T-helper 17 cell (primary cell): ENCODE data around the gene AMOTL2. TPM values are rescaled to one million over a fixed set of nuclear protein-coding genes. Genes with fewer than 3 reads are reported as not detected.

Experiments
- ATAC-seq: fragments of 150-1000 bp; cut with Tn5 transposase; 2 replicates; pipeline ENCODE4 v1.10.0; 2021; ENCODE audit warnings: mild to moderate bottlenecking, moderate library complexity
- DNase-seq, 3 donors: peaks; one replicate each; pipeline versions ENCODE4 v3.0.0 to v3.0.0-alpha.2; 2020 to 2021
- H3K9me3 ChIP-seq: one replicate; pipeline ENCODE4 v1.7.0; 2013; ENCODE audit warnings: low read length, mild to moderate bottlenecking; ENCODE audit not compliant: control insufficient read depth, poor library complexity, severe bottlenecking
- H3K27ac Mint-ChIP-seq: one replicate; pipeline ENCODE4 v1.8.0; 2022; ENCODE audit warnings: mild to moderate bottlenecking, moderate library complexity, mixed read lengths
- H3K27me3 Mint-ChIP-seq: one replicate; pipeline ENCODE4 v1.8.0; 2022; ENCODE audit warnings: mixed read lengths
- H3K36me3 Mint-ChIP-seq: one replicate; pipeline ENCODE4 v1.8.0; 2022; ENCODE audit warnings: low read depth, mixed read lengths
- H3K4me1 Mint-ChIP-seq: one replicate; pipeline ENCODE4 v1.8.0; 2022; ENCODE audit warnings: mild to moderate bottlenecking, mixed read lengths
- H3K4me3 Mint-ChIP-seq: one replicate; pipeline ENCODE4 v1.8.0; 2022; ENCODE audit warnings: mild to moderate bottlenecking, moderate library complexity, mixed read lengths
- total RNA-seq, 4 donors: library from RNA in 2 of 4; stranded (reverse) in 2 of 4; gene quantifications; one replicate each; pipeline ENCODE4 v1.2.3 and lab custom pipeline; 2022 to 2026

AMOTL2 gene
- total RNA-seq, 2 donors from 2014 or later, result not detected

GRCh38 chr3:134350266-134350665 is 24.0 kb downstream of the AMOTL2 start:
- DNase-seq, result no peak
- H3K9me3 ChIP-seq, result peaks cover 2% of the 10 kb centered on the region
- Mint-ChIP-seq H3K36me3 (peaks cover 2% of the 10 kb centered on the region), H3K27me3 (peaks cover 10% of the 10 kb centered on the region), H3K27ac (no peak overlapping the region), H3K4me1 (peaks cover under 1% of the 10 kb centered on the region), H3K4me3 (no peak overlapping the region)
- ATAC-seq, result no peak

DNA sequence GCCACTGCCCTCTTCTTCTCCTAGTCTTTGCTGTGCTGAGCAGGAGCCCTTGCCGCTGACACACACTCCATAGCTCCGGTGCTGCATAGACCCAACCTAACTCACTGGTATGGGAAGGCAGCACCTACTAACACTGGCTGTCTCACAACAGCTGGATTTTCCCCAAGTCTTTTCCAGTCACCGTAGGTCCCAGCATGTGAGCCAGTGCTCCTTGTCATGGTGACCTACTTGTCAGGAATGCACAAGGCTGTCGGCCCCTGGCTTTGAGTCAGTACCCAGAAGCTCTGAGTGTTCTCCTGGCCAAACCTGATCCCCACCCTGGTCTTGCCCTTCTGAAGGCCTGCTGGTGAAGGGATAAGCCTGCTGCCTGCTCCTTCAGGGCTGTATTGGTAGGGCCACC is 25.7 kb downstream of the AMOTL2 start:
- peaks cover 2% of the 10 kb centered on the region for H3K9me3 ChIP-seq
- ATAC-seq, result no peak
- Mint-ChIP-seq H3K27me3 (peaks cover 10% of the 10 kb centered on the region), H3K27ac (no peak overlapping the region), H3K4me1 (peaks cover 4% of the 10 kb centered on the region), H3K4me3 (no peak overlapping the region), H3K36me3 (peaks cover 2% of the 10 kb centered on the region)
- DNase-seq, result no peak

DNA sequence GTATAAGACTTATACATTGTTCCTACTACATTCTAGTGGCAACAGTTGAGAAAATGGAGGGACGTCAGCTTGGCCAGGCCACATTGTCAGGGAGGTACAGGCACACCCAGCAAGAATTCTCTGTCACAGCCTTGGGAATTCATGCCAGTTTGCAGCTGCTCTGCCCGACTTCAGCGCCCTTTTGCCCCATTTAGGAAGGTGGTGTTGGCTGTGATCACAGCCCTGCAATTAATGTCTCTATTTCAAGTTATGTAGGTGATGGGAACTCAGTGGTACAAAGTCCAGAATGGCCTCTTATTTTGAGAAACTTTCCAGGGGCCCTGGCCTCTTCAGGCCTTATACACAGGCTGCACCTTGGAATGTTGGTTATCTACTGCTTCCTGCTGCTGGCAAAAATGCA is 26.7 kb downstream of the AMOTL2 start:
- ATAC-seq, result no peak
- Mint-ChIP-seq H3K4me3 (no peak overlapping the region), H3K27ac (no peak overlapping the region), H3K4me1 (peaks cover 4% of the 10 kb centered on the region), H3K36me3 (peaks cover 2% of the 10 kb centered on the region), H3K27me3 (peaks cover 10% of the 10 kb centered on the region)
- DNase-seq, result no peak
- H3K9me3 ChIP-seq, result peaks cover 2% of the 10 kb centered on the region

DNA sequence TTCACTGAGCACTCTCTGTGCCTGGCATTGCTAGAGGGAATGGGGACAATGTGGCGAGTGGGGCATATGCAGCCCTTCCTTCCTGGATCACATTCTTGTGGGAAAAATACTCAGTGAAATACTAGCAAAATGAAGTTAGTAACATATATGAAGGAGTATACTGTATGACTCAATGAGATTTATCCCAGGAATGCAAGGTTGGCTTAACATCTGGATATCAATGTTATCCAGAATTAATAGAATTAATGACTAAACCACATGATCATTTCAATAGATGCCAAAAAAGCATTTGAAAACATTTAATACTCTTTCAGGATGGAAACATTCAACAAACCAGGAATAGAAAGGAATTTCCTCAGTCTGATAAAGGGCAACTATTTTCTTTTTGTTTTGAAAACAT is 27.5 kb downstream of the AMOTL2 start:
- ATAC-seq (no peak), DNase-seq (no peak)
- H3K4me3 Mint-ChIP-seq, result no peak overlapping the region
- H3K36me3 Mint-ChIP-seq, result peaks cover 2% of the 10 kb centered on the region
- H3K27ac Mint-ChIP-seq, result no peak overlapping the region
- H3K27me3 Mint-ChIP-seq, result peaks cover 10% of the 10 kb centered on the region
- peaks cover 4% of the 10 kb centered on the region for H3K4me1 Mint-ChIP-seq
- peaks cover 2% of the 10 kb centered on the region for H3K9me3 ChIP-seq

GRCh38 chr3:134345202-134345601 is 29.0 kb downstream of the AMOTL2 start:
- Mint-ChIP-seq H3K4me1 (peaks cover 4% of the 10 kb centered on the region), H3K27ac (no peak overlapping the region), H3K27me3 (peaks cover 4% of the 10 kb centered on the region), H3K4me3 (no peak overlapping the region), H3K36me3 (no peaks in the 10 kb centered on the region)
- peaks cover 2% of the 10 kb centered on the region for H3K9me3 ChIP-seq
- DNase-seq (no peak), ATAC-seq (no peak)

DNA sequence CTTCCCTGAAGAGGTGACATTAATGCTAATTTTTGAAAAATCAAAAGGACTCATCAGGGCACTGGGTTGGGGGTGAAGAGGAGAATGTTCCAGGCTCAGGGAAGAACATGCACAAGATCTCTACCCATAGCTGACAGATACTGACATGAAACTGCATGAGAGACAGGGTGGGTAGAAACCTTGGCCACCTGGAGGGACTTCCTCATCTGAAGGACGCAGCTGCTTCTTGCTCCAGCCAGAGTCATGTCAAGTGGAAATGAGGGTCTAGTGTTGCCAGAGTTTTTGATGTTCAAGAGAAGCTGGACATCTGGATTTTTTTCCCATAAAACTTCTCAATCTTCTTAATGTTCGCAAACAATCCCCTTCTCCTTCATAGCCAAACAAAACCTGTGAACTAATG is 29.7 kb downstream of the AMOTL2 start:
- H3K4me3 Mint-ChIP-seq, result no peak overlapping the region
- no peak overlapping the region for H3K27ac Mint-ChIP-seq
- H3K27me3 Mint-ChIP-seq, result peaks cover 4% of the 10 kb centered on the region

GRCh38 chr3:134342259-134342658 is 32.0 kb downstream of the AMOTL2 start:
- Mint-ChIP-seq H3K36me3 (no peaks in the 10 kb centered on the region), H3K27ac (no peak overlapping the region), H3K27me3 (peaks cover 5% of the 10 kb centered on the region), H3K4me3 (no peak overlapping the region), H3K4me1 (peaks cover 4% of the 10 kb centered on the region)
- DNase-seq (no peak), ATAC-seq (no peak)
- H3K9me3 ChIP-seq, result peaks cover 2% of the 10 kb centered on the region

More for the DNA sequence above, 29.7 kb downstream of the AMOTL2 start:
- ATAC-seq (no peak), DNase-seq (no peak)
- Mint-ChIP-seq H3K36me3 (no peaks in the 10 kb centered on the region), H3K4me1 (peaks cover 4% of the 10 kb centered on the region)
- H3K9me3 ChIP-seq, result peaks cover 2% of the 10 kb centered on the region

- peaks cover 2% of the 10 kb centered on the region for H3K9me3 ChIP-seq
- Mint-ChIP-seq H3K4me1 (peaks cover 4% of the 10 kb centered on the region), H3K36me3 (no peaks in the 10 kb centered on the region), H3K4me3 (no peak overlapping the region), H3K27me3 (peaks cover 6% of the 10 kb centered on the region), H3K27ac (no peak overlapping the region)
- ATAC-seq (no peak), DNase-seq (no peak)
Measured at GRCh38 chr3:134341389-134341788, 32.9 kb downstream of the AMOTL2 start.

DNA sequence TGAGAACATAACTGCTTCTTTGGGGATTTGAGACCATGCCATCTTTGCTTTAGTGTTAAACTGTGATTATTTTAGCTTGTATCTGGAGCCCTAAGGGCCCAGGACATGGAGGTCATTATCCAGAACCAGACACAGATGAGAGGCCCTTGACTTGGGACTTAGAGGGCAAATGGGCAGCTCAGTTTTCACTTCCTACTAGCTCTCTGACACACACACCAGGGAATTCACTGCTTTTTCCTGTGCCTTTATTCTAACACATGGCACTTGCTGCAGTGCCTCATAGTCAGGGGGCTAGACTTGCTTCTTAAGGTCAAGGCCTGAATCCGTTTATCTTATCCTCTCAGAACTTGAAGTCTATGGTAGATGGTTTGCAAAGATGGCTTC is 33.3 kb downstream of the AMOTL2 start:
- Mint-ChIP-seq H3K4me3 (no peak overlapping the region), H3K27ac (no peak overlapping the region), H3K4me1 (peaks cover 4% of the 10 kb centered on the region), H3K27me3 (peaks cover 10% of the 10 kb centered on the region), H3K36me3 (peaks cover 2% of the 10 kb centered on the region)
- no peak for ATAC-seq
- H3K9me3 ChIP-seq, result no peaks in the 10 kb centered on the region
- no peak for DNase-seq

DNA sequence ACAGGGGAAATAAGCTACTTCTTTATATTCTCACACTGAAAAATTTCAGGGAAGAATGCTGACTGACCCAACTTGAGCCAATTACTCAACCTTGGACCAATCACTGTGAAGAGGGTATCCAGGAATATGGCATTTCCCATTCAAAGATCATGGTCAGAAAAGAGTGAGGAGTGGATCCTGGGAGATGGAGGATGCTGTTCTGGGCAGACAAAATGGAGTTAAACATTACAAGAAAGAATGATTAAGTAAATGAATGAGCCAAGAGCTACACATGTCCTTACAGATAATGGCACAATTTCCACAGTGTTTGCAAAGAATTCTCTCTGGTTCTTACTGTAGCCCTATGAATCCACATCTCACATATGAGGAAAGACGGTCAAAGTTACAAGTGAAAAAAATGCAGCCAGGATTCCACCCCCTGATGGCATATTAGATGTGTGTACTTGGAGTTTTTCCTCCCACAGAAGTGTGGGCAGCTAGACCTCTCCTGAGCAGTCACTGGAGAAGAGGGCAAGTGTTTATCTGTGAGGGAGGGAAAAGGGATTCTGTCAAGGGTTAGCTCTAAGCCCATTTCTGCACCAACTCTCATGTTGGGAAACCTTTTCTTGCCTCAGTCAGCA is 33.8 kb downstream of the AMOTL2 start:
- Mint-ChIP-seq H3K36me3 (peaks cover 2% of the 10 kb centered on the region), H3K27me3 (peaks cover 13% of the 10 kb centered on the region), H3K27ac (no peak overlapping the region), H3K4me1 (peaks cover 4% of the 10 kb centered on the region), H3K4me3 (no peak overlapping the region)
- no peaks in the 10 kb centered on the region for H3K9me3 ChIP-seq
- ATAC-seq (no peak), DNase-seq (no peak)

- no peaks in the 10 kb centered on the region for H3K9me3 ChIP-seq
- no peak overlapping the region for H3K27ac Mint-ChIP-seq
- H3K27me3 Mint-ChIP-seq, result peaks cover 13% of the 10 kb centered on the region
- DNase-seq, result no peak
- peaks cover 2% of the 10 kb centered on the region for H3K36me3 Mint-ChIP-seq
- no peak for ATAC-seq
- no peak overlapping the region for H3K4me3 Mint-ChIP-seq
- no peaks in the 10 kb centered on the region for H3K4me1 Mint-ChIP-seq
Measured at GRCh38 chr3:134339913-134340312, 34.3 kb downstream of the AMOTL2 start.

DNA sequence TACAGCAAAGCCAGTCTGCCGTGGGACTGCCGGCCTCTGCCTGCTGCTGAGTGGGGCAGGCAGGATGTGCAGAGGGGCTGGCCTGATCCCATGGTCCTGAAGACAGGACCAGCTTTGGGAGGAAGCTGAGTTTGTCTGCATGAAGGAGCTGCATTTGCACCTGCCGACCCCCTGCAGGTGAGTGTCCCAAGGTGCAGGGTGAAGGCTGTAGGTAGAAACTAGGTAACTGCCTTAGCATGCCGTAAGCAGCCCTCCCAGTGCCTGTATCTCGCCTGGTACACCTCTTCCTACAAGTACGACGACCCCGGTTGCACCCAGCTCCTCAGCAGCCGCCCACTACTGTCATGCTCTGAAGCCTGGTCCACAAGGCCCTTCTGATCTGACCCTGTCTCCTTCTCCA is 34.9 kb downstream of the AMOTL2 start:
- ATAC-seq, result no peak
- Mint-ChIP-seq H3K36me3 (peaks cover 2% of the 10 kb centered on the region), H3K27ac (no peak overlapping the region)

DNA sequence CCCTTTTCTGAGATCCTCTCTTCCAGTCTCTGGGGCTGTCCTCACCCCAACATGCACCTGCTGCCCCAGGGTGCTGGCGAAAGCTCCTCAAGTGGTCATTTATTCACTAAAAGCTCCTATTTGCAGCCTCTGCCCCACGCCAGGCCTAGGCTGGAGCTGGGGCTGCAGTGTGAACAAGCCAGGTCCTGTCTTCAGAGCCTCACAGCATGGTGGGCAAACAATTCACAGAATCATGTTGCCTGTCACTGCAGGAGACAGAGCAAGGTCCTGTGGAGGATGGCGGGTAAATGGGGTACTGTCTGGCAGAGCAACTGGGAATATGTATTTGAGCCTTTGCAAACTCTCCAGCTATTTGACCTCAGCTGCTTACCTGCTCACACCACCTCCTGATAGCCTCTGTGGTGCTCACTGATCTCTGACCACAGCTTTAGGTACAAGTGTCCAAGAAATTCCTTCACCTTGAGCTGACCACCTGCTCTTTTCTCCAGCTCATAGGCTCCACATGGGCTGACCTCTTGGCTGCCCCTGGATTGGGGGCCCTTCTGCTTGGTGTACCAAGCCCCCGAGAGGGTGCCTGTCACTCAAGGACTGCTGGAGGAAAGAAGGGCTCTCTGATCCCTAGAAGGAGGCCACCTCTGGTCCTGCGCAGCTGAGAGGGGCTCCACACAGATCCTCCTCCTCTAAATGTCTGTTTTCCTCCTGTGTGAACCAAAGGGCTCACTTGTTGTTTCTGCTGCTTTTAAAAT is 35.6 kb downstream of the AMOTL2 start:
- no peaks in the 10 kb centered on the region for H3K4me1 Mint-ChIP-seq
- no peak overlapping the region for H3K27ac Mint-ChIP-seq
- DNase-seq, result no peak
- H3K9me3 ChIP-seq, result no peaks in the 10 kb centered on the region
- no peak for ATAC-seq
- no peak overlapping the region for H3K4me3 Mint-ChIP-seq
- peaks cover 2% of the 10 kb centered on the region for H3K36me3 Mint-ChIP-seq
- peaks cover 13% of the 10 kb centered on the region for H3K27me3 Mint-ChIP-seq

More for the DNA sequence above, 34.9 kb downstream of the AMOTL2 start:
- H3K27me3 Mint-ChIP-seq, result peaks cover 13% of the 10 kb centered on the region
- H3K4me3 Mint-ChIP-seq, result no peak overlapping the region
- H3K4me1 Mint-ChIP-seq, result no peaks in the 10 kb centered on the region
- no peaks in the 10 kb centered on the region for H3K9me3 ChIP-seq
- DNase-seq, result no peak

DNA sequence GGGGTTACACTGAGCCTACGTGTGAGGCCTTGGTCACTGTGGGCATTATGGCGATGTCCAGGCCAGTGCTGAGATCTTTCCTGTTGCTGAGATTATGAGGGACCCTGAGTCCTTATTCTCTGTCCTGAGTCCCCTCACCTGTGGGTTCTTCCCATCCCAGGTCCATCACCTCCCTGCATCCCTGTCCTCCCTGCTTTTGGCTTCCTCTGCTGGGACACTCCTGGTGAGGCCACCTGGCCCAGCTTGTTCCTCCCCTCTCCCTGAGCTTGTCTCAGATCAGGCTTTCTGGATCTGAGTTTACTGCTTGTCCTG is 36.1 kb downstream of the AMOTL2 start:
- DNase-seq (no peak), ATAC-seq (no peak)
- Mint-ChIP-seq H3K4me1 (no peaks in the 10 kb centered on the region), H3K36me3 (peaks cover 2% of the 10 kb centered on the region), H3K4me3 (no peak overlapping the region), H3K27ac (no peak overlapping the region), H3K27me3 (peaks cover 18% of the 10 kb centered on the region)
- H3K9me3 ChIP-seq, result no peaks in the 10 kb centered on the region
